Mesenchymal stem cell (in vitro differentiated cells and primary cell): ENCODE data around the gene RERE.
"Not testable (repeated sequence)": the region's sequence is repeated elsewhere in the genome, so short reads cannot be mapped to it uniquely, and the experiment has no call there.

Experiments
- DNase-seq: peaks from one replicate; pipeline ENCODE4 v3.0.0-alpha.2; 2013
- H2AFZ ChIP-seq: one replicate; pipeline ENCODE4 v1.6.1; 2013; ENCODE audit warnings: low read depth, mild to moderate bottlenecking, control low read depth, inconsistent platforms, low read length, moderate library complexity
- H2AK5ac ChIP-seq: 2 replicates; pipeline ENCODE4 v1.6.1; 2013; ENCODE audit warnings: low read length, moderate library complexity, mild to moderate bottlenecking, inconsistent platforms; ENCODE audit not compliant: severe bottlenecking
- H2BK120ac ChIP-seq: one replicate; pipeline ENCODE4 v1.6.1; 2013; ENCODE audit warnings: low read depth, mild to moderate bottlenecking, inconsistent platforms, low read length, moderate library complexity
- H2BK12ac ChIP-seq, 2 experiments: one replicate each; pipeline ENCODE4 v1.6.1; 2013; ENCODE audit warnings: inconsistent platforms in 2 of 2, low read length in 2 of 2, mild to moderate bottlenecking in 2 of 2, moderate library complexity in 2 of 2, control low read depth in 1 of 2
- H2BK15ac ChIP-seq: one replicate; pipeline ENCODE4 v1.6.1; 2013; ENCODE audit warnings: mild to moderate bottlenecking, low read depth, inconsistent platforms; ENCODE audit not compliant: poor library complexity, severe bottlenecking
- H2BK5ac ChIP-seq: 2 replicates; pipeline ENCODE4 v1.6.1; 2013; ENCODE audit warnings: low read depth, mild to moderate bottlenecking, low read length, control low read depth, inconsistent platforms; ENCODE audit not compliant: poor library complexity, severe bottlenecking
- H3K14ac ChIP-seq, 2 experiments: one replicate each; pipeline ENCODE4 v1.6.1; 2013; ENCODE audit warnings: inconsistent platforms in 2 of 2, low read length in 2 of 2, control low read depth in 1 of 2, mild to moderate bottlenecking in 1 of 2, moderate library complexity in 1 of 2
- H3K18ac ChIP-seq, 2 experiments: one replicate each; pipeline ENCODE4 v1.6.1; 2013; ENCODE audit warnings: inconsistent platforms in 2 of 2, low read length in 2 of 2, control low read depth in 1 of 2, low read depth in 1 of 2, mild to moderate bottlenecking in 1 of 2
- H3K23ac ChIP-seq, 2 experiments: one replicate each; pipeline ENCODE4 v1.6.1; 2013; ENCODE audit warnings: inconsistent platforms in 2 of 2, low read length in 2 of 2, mild to moderate bottlenecking in 2 of 2, moderate library complexity in 2 of 2, control low read depth in 1 of 2
- H3K27ac ChIP-seq: 2 replicates; pipeline ENCODE4 v1.5.1; 2013; ENCODE audit warnings: mild to moderate bottlenecking, moderate library complexity, low read length, control low read depth, inconsistent platforms; ENCODE audit not compliant: poor library complexity, severe bottlenecking
- H3K27me3 ChIP-seq, 2 experiments: 2 replicates each; pipeline versions ENCODE4 v1.6.1 to v1.7.0; 2013; ENCODE audit warnings: low read length in 2 of 2, mild to moderate bottlenecking in 2 of 2, moderate library complexity in 2 of 2, control low read depth in 1 of 2, inconsistent platforms in 1 of 2; ENCODE audit not compliant: control insufficient read depth in 1 of 2, insufficient read depth in 1 of 2
- H3K36me3 ChIP-seq, 2 experiments: 2 replicates each; pipeline versions ENCODE4 v1.6.1 to v1.7.0; 2013; ENCODE audit warnings: low read length in 2 of 2, control low read depth in 1 of 2, inconsistent platforms in 1 of 2, low read depth in 1 of 2, mild to moderate bottlenecking in 1 of 2; ENCODE audit not compliant: insufficient read depth in 2 of 2, control insufficient read depth in 1 of 2
- H3K4ac ChIP-seq, 2 experiments: one replicate each; pipeline ENCODE4 v1.6.1; 2013; ENCODE audit warnings: inconsistent platforms in 2 of 2, low read length in 2 of 2, mild to moderate bottlenecking in 2 of 2, moderate library complexity in 2 of 2, control low read depth in 1 of 2, low read depth in 1 of 2
- H3K4me1 ChIP-seq: 2 replicates; pipeline ENCODE4 v1.6.1; 2013; ENCODE audit warnings: low read depth, low read length, control low read depth; ENCODE audit not compliant: control insufficient read depth, insufficient read depth
- H3K4me2 ChIP-seq: 2 replicates; pipeline ENCODE4 v1.6.1; 2013; ENCODE audit warnings: low read length, mild to moderate bottlenecking, inconsistent platforms; ENCODE audit not compliant: poor library complexity, severe bottlenecking
- H3K4me3 ChIP-seq, 2 experiments: 2 replicates each; pipeline versions ENCODE4 v1.5.1 to v1.7.0; 2013; ENCODE audit warnings: low read length in 2 of 2, mild to moderate bottlenecking in 2 of 2, control low read depth in 1 of 2, low read depth in 1 of 2; ENCODE audit not compliant: insufficient read depth in 1 of 2
- H3K79me1 ChIP-seq: replicated peaks from 2 replicates; pipeline ENCODE4 v1.6.1; 2013; ENCODE audit warnings: mild to moderate bottlenecking, control low read depth, low read length, inconsistent platforms; ENCODE audit not compliant: poor library complexity, severe bottlenecking
- H3K9ac ChIP-seq: 2 replicates; pipeline ENCODE4 v1.7.0; 2013; ENCODE audit warnings: mild to moderate bottlenecking, low read length, moderate library complexity
- H3K9me3 ChIP-seq: 2 replicates; pipeline ENCODE4 v1.7.0; 2013; ENCODE audit warnings: mild to moderate bottlenecking, low read length; ENCODE audit not compliant: control insufficient read depth
- H4K8ac ChIP-seq: one replicate; pipeline ENCODE4 v1.6.1; 2013; ENCODE audit warnings: inconsistent platforms, mild to moderate bottlenecking, low read length, moderate library complexity
- H4K91ac ChIP-seq: one replicate; pipeline ENCODE4 v1.6.1; 2013; ENCODE audit warnings: mild to moderate bottlenecking, low read length, inconsistent platforms
- WGBS: methylation state at CpG from one replicate; pipeline ENCODE4 v1.1.7; 2013; ENCODE audit warnings: mixed read lengths; 5-methylcytosine and 5-hydroxymethylcytosine counted together

Gene RERE

DNA sequence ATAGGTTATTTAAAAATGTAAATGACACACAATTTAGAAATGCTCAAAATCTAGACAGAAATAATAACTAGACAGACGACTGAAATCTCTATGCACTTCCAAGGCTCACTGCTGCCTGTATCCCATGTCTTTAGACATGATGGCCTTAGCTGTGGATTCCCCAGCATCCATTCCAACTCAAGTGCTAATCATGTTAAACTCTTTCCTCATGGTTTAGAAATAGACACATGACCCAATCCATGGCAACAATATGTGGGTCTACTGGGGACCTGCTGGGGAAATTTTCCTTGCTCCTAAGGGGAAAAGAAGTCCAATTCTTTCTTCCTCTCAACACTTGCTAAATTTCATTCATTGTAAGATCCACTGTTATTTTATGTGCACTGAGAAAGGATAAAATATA is 311.0 kb downstream of the RERE start:
- H2AFZ ChIP-seq = no peak overlapping the region
- no peak overlapping the region for H3K4ac ChIP-seq
- no peak overlapping the region for H2BK15ac ChIP-seq
- H2BK12ac ChIP-seq = no peak overlapping the region
- no peak overlapping the region for H3K27ac ChIP-seq
- no peak overlapping the region for H3K18ac ChIP-seq
- H2BK120ac ChIP-seq = no peak overlapping the region
- peaks cover 20% of the 10 kb centered on the region for H3K79me1 ChIP-seq
- WGBS = 90% methylated on average over 1 of the region's 1 CpG
- no peak overlapping the region for H4K8ac ChIP-seq
- peaks cover 4 to 21% of the 10 kb centered on the region in 2 experiments for H3K36me3 ChIP-seq
- no peak overlapping the region for H3K4me2 ChIP-seq
- peaks cover 2% of the 10 kb centered on the region for H3K4me1 ChIP-seq
- no peak overlapping the region for H3K9ac ChIP-seq
- no peaks in the 10 kb centered on the region for H3K9me3 ChIP-seq
- H2BK5ac ChIP-seq = no peak overlapping the region
- no peak overlapping the region for H3K4me3 ChIP-seq
- H3K27me3 ChIP-seq = no peaks in the 10 kb centered on the region
- H2AK5ac ChIP-seq = no peak overlapping the region
- no peak overlapping the region for H4K91ac ChIP-seq
- H3K14ac ChIP-seq = no peak overlapping the region
- no peak for DNase-seq
- H3K23ac ChIP-seq = no peak overlapping the region

DNA sequence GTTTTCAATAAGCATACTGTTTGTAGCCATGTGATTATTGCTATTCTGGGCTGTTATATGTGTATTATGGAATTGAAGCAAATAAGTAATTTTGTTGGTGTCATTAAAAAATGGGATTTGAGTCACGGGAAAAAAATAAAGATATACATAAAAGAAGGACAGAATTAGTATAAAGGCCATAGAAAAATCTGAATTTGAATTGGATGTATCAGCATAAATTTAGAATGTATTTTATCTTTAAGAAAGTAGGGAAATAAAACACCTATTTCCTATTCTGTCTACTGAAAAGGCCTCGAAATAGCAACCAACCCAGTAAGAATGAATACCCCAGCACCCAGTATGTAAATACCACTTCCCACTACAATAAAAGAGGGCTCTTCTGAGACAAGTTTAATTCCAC is 313.6 kb downstream of the RERE start:
- peaks cover 20% of the 10 kb centered on the region for H3K79me1 ChIP-seq
- no peak overlapping the region for H2BK15ac ChIP-seq
- H2BK12ac ChIP-seq = no peak overlapping the region
- H2AFZ ChIP-seq = no peak overlapping the region
- no peak overlapping the region for H4K8ac ChIP-seq
- no peaks in the 10 kb centered on the region for H3K4me1 ChIP-seq
- no peak overlapping the region for H3K27ac ChIP-seq
- no peak for DNase-seq
- H3K9ac ChIP-seq = no peak overlapping the region
- no peaks in the 10 kb centered on the region for H3K27me3 ChIP-seq
- peaks cover 8 to 25% of the 10 kb centered on the region in 2 experiments for H3K36me3 ChIP-seq
- H2BK120ac ChIP-seq = no peak overlapping the region
- no peak overlapping the region for H3K23ac ChIP-seq
- no peak overlapping the region for H2BK5ac ChIP-seq
- H3K4ac ChIP-seq = no peak overlapping the region
- H3K18ac ChIP-seq = no peak overlapping the region
- H4K91ac ChIP-seq = no peak overlapping the region
- 100% methylated on average over 1 of the region's 2 CpGs for WGBS
- H3K14ac ChIP-seq = no peak overlapping the region
- H3K4me2 ChIP-seq = no peak overlapping the region
- no peak overlapping the region for H3K4me3 ChIP-seq
- no peak overlapping the region for H2AK5ac ChIP-seq
- no peaks in the 10 kb centered on the region for H3K9me3 ChIP-seq

DNA sequence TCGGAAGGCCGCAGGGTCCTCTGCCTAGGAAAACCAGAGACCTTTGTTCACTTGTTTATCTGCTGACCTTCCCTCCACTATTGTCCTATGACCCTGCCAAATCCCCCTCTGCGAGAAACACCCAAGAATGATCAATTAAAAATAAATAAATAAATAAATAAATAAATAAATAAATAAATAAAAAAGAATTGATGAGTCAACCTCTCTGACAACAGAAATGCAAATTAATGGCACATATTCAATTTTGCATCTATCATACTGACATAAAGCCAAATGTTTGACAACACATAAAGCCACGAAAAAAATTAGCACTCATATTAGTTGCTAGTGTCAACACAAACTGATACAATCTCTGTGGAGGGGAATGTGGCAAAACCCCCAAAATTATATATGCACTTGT is 314.5 kb downstream of the RERE start:
- peaks cover 8 to 21% of the 10 kb centered on the region in 2 experiments for H3K36me3 ChIP-seq
- H2AK5ac ChIP-seq, H2AFZ ChIP-seq, H3K4me3 ChIP-seq, H3K9ac ChIP-seq, H4K91ac ChIP-seq, H3K4ac ChIP-seq, H2BK15ac ChIP-seq, H3K9me3 ChIP-seq, H3K27me3 ChIP-seq, H3K4me2 ChIP-seq, H3K18ac ChIP-seq, H3K14ac ChIP-seq, H2BK120ac ChIP-seq, H4K8ac ChIP-seq, H2BK5ac ChIP-seq, DNase-seq, H3K4me1 ChIP-seq, H3K23ac ChIP-seq, H3K27ac ChIP-seq, H2BK12ac ChIP-seq: not testable (repeated sequence)
- WGBS = 86% methylated on average over 1 of the region's 4 CpGs
- H3K79me1 ChIP-seq = peaks cover 17% of the 10 kb centered on the region

- H3K18ac ChIP-seq = no peak overlapping the region
- no peak overlapping the region for H3K4ac ChIP-seq
- H3K4me2 ChIP-seq = no peak overlapping the region
- no peak overlapping the region for H4K91ac ChIP-seq
- WGBS = 86% methylated on average over 3 of the region's 3 CpGs
- H3K79me1 ChIP-seq = peaks cover 13% of the 10 kb centered on the region
- H3K27ac ChIP-seq = no peak overlapping the region
- no peak overlapping the region for H3K4me3 ChIP-seq
- H3K4me1 ChIP-seq = peaks cover 3% of the 10 kb centered on the region
- no peak overlapping the region for H3K23ac ChIP-seq
- H3K36me3 ChIP-seq = peaks cover 27 to 44% of the 10 kb centered on the region in 2 experiments
- H2BK5ac ChIP-seq = no peak overlapping the region
- no peak overlapping the region for H2BK120ac ChIP-seq
- H2AK5ac ChIP-seq = no peak overlapping the region
- no peak overlapping the region for H3K9ac ChIP-seq
- H3K9me3 ChIP-seq = no peaks in the 10 kb centered on the region
- H2AFZ ChIP-seq = no peak overlapping the region
- no peak overlapping the region for H2BK12ac ChIP-seq
- no peaks in the 10 kb centered on the region for H3K27me3 ChIP-seq
- no peak overlapping the region for H2BK15ac ChIP-seq
- peak; percentile 94 for DNase-seq
- H3K14ac ChIP-seq = no peak overlapping the region
- no peak overlapping the region for H4K8ac ChIP-seq
Measured at GRCh38 chr1:8497210-8497819, 320.1 kb downstream of the RERE start.
